Memory B cell (primary cell): Measurements from ENCODE around the gene LITAFD.

ENCODE experiments used
- ATAC-seq: fragments of 150-1000 bp; cut with Tn5 transposase; 2 replicates; pipeline ENCODE4 v1.10.0; 2021; ENCODE audit warnings: low read depth, mild to moderate bottlenecking, moderate library complexity
- DNase-seq, 2 donors: peaks; one replicate each; pipeline ENCODE4 v3.0.0; 2022; ENCODE audit warnings: low spot score in 2 of 2
- H3K27ac Mint-ChIP-seq: one replicate; pipeline ENCODE4 v1.8.0; 2022; ENCODE audit warnings: mild to moderate bottlenecking, moderate library complexity, mixed read lengths
- H3K27me3 Mint-ChIP-seq: one replicate; pipeline ENCODE4 v1.8.0; 2022; ENCODE audit warnings: mixed read lengths
- H3K36me3 Mint-ChIP-seq: one replicate; pipeline ENCODE4 v1.8.0; 2022; ENCODE audit warnings: mild to moderate bottlenecking, mixed read lengths
- H3K4me1 Mint-ChIP-seq: one replicate; pipeline ENCODE4 v1.8.0; 2022; ENCODE audit warnings: mixed read lengths
- H3K4me3 Mint-ChIP-seq: one replicate; pipeline ENCODE4 v1.8.0; 2022; ENCODE audit warnings: mild to moderate bottlenecking, moderate library complexity, mixed read lengths
- H3K9me3 Mint-ChIP-seq: one replicate; pipeline ENCODE4 v1.8.0; 2022; ENCODE audit warnings: mixed read lengths

Gene LITAFD

GRCh38 chr16:8920645-8921346, 38.6 kb downstream of the LITAFD start:
- Mint-ChIP-seq H3K9me3 (no peaks in the 10 kb centered on the region), H3K36me3 (peaks cover 17% of the 10 kb centered on the region), H3K4me1 (peaks cover 7% of the 10 kb centered on the region), H3K4me3 (no peak overlapping the region), H3K27ac (no peak overlapping the region), H3K27me3 (no peaks in the 10 kb centered on the region)
- DNase-seq (no peak), ATAC-seq (no peak)

GRCh38 chr16:8921347-8921984, 39.3 kb downstream of the LITAFD start:
- ATAC-seq: no peak
- H3K36me3 Mint-ChIP-seq: peaks cover 18% of the 10 kb centered on the region
- no peak overlapping the region for H3K27ac Mint-ChIP-seq
- H3K27me3 Mint-ChIP-seq: no peaks in the 10 kb centered on the region
- H3K4me1 Mint-ChIP-seq: peaks cover 7% of the 10 kb centered on the region
- no peak overlapping the region for H3K4me3 Mint-ChIP-seq
- no peaks in the 10 kb centered on the region for H3K9me3 Mint-ChIP-seq
- DNase-seq: no peak

- peaks cover 14% of the 10 kb centered on the region for H3K4me1 Mint-ChIP-seq
- peaks cover 21% of the 10 kb centered on the region for H3K36me3 Mint-ChIP-seq
- no peak overlapping the region for H3K4me3 Mint-ChIP-seq
- no peaks in the 10 kb centered on the region for H3K27me3 Mint-ChIP-seq
- no peaks in the 10 kb centered on the region for H3K9me3 Mint-ChIP-seq
- H3K27ac Mint-ChIP-seq: no peak overlapping the region
- no peak for ATAC-seq
- no peak for DNase-seq
These were observed 41.0 kb downstream of the LITAFD start for GRCh38 chr16:8923199-8923598.

GRCh38 chr16:8924214-8924613, 42.1 kb downstream of the LITAFD start:
- peaks cover 21% of the 10 kb centered on the region for H3K4me1 Mint-ChIP-seq
- no peaks in the 10 kb centered on the region for H3K27me3 Mint-ChIP-seq
- peaks cover 18% of the 10 kb centered on the region for H3K36me3 Mint-ChIP-seq
- H3K27ac Mint-ChIP-seq: peak overlapping the region; percentile 60
- no peak overlapping the region for H3K4me3 Mint-ChIP-seq
- H3K9me3 Mint-ChIP-seq: no peaks in the 10 kb centered on the region
- DNase-seq (no peak), ATAC-seq (no peak)

- Mint-ChIP-seq H3K27me3 (no peaks in the 10 kb centered on the region), H3K27ac (no peak overlapping the region), H3K36me3 (peaks cover 20% of the 10 kb centered on the region), H3K9me3 (no peaks in the 10 kb centered on the region), H3K4me1 (peaks cover 26% of the 10 kb centered on the region), H3K4me3 (no peak overlapping the region)
- DNase-seq: no peak
- no peak for ATAC-seq
These were observed 43.3 kb downstream of the LITAFD start for GRCh38 chr16:8925455-8925854.

- Mint-ChIP-seq H3K36me3 (peaks cover 18% of the 10 kb centered on the region), H3K27me3 (no peaks in the 10 kb centered on the region), H3K4me1 (peaks cover 30% of the 10 kb centered on the region), H3K4me3 (no peak overlapping the region), H3K9me3 (no peaks in the 10 kb centered on the region), H3K27ac (no peak overlapping the region)
- DNase-seq: no peak
- ATAC-seq: no peak
These were observed 44.7 kb downstream of the LITAFD start for GRCh38 chr16:8926827-8927226.

GRCh38 chr16:8928467-8928957, 46.4 kb downstream of the LITAFD start:
- DNase-seq (no peak), ATAC-seq (no peak)
- peaks cover 18% of the 10 kb centered on the region for H3K36me3 Mint-ChIP-seq
- H3K4me3 Mint-ChIP-seq: no peak overlapping the region
- H3K27me3 Mint-ChIP-seq: no peaks in the 10 kb centered on the region
- no peaks in the 10 kb centered on the region for H3K9me3 Mint-ChIP-seq
- peaks cover 36% of the 10 kb centered on the region for H3K4me1 Mint-ChIP-seq
- peak overlapping the region; percentile 36 for H3K27ac Mint-ChIP-seq

GRCh38 chr16:8929086-8929748, 47.1 kb downstream of the LITAFD start:
- Mint-ChIP-seq H3K4me3 (no peak overlapping the region), H3K27ac (peak overlapping the region; percentile 36), H3K36me3 (peaks cover 18% of the 10 kb centered on the region), H3K4me1 (peaks cover 33% of the 10 kb centered on the region), H3K9me3 (no peaks in the 10 kb centered on the region), H3K27me3 (no peaks in the 10 kb centered on the region)
- no peak for DNase-seq
- ATAC-seq: peak; percentile 37

GRCh38 chr16:8931859-8932258, 49.7 kb downstream of the LITAFD start:
- Mint-ChIP-seq H3K27me3 (no peaks in the 10 kb centered on the region), H3K4me3 (no peak overlapping the region), H3K9me3 (no peaks in the 10 kb centered on the region), H3K27ac (peak overlapping the region; percentile 2), H3K4me1 (peaks cover 40% of the 10 kb centered on the region), H3K36me3 (peaks cover 12% of the 10 kb centered on the region)
- ATAC-seq (no peak), DNase-seq (peak; percentile 30 to 46)

- peaks cover 42% of the 10 kb centered on the region for H3K4me1 Mint-ChIP-seq
- H3K4me3 Mint-ChIP-seq: no peak overlapping the region
- DNase-seq (no peak), ATAC-seq (no peak)
- peaks cover 4% of the 10 kb centered on the region for H3K36me3 Mint-ChIP-seq
- no peak overlapping the region for H3K27ac Mint-ChIP-seq
- H3K27me3 Mint-ChIP-seq: no peaks in the 10 kb centered on the region
- H3K9me3 Mint-ChIP-seq: no peaks in the 10 kb centered on the region
These were observed 52.5 kb downstream of the LITAFD start for GRCh38 chr16:8934601-8935000.
